ENCODE measurements around the gene FTL. TPM values are rescaled to one million over a fixed set of nuclear protein-coding genes. Genes with fewer than 3 reads are reported as not detected.

FTL gene
- total RNA-seq, 4 donors from 2014 or later: 5,480 to 8,362 (median 5,857) TPM

DNA sequence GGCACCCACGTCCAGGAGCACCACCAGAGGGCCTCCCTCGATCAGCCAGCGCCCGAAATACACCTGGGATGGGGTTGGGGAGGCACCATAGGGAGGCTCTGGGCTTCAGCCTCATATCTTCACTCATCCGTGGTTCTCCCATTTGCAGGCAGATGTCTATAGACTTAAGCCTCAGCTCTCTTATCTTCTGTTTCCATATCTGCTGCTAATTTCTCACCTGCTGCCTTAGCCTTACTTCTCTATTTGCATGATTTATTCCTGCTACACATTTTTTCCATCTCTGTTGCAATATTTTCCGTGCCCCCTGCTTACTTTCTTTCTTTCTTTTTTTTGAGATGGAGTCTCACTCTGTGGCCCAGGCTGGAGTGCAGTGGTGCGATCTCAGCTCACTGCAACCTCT is 22.2 kb downstream of the FTL start:
- H3K27ac ChIP-seq: no peak overlapping the region
- H3K4me3 ChIP-seq: no peak overlapping the region
- H3K36me3 ChIP-seq: peaks cover 0 to 80% (median 19%) of the 10 kb centered on the region in 3 donors
- H3K27me3 ChIP-seq: no peaks in the 10 kb centered on the region
- no peak for DNase-seq (ENCODE audit: low spot score in 2 of 2)
- 85 to 89% methylated on average over 7 of the region's 7 CpGs for WGBS, 2 donors
- no peak for TF ChIP-seq POLR2A (IDR thresholded peaks at IDR 0.05)
- TF ChIP-seq, protein P1, sequence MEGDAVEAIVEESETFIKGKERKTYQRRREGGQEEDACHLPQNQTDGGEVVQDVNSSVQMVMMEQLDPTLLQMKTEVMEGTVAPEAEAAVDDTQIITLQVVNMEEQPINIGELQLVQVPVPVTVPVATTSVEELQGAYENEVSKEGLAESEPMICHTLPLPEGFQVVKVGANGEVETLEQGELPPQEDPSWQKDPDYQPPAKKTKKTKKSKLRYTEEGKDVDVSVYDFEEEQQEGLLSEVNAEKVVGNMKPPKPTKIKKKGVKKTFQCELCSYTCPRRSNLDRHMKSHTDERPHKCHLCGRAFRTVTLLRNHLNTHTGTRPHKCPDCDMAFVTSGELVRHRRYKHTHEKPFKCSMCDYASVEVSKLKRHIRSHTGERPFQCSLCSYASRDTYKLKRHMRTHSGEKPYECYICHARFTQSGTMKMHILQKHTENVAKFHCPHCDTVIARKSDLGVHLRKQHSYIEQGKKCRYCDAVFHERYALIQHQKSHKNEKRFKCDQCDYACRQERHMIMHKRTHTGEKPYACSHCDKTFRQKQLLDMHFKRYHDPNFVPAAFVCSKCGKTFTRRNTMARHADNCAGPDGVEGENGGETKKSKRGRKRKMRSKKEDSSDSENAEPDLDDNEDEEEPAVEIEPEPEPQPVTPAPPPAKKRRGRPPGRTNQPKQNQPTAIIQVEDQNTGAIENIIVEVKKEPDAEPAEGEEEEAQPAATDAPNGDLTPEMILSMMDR (IDR thresholded peaks at IDR 0.05): no peak
- H3K4me1 ChIP-seq: peaks cover 0 to 29% (median 14%) of the 10 kb centered on the region in 4 donors
- H3K9me3 ChIP-seq: no peaks in the 10 kb centered on the region

- peaks cover 0 to 29% (median 14%) of the 10 kb centered on the region in 4 donors for H3K4me1 ChIP-seq
- 95 to 96% methylated on average over 7 of the region's 7 CpGs for WGBS, 2 donors
- no peaks in the 10 kb centered on the region for H3K27me3 ChIP-seq
- no peak overlapping the region for H3K4me3 ChIP-seq
- H3K9me3 ChIP-seq: no peaks in the 10 kb centered on the region
- peaks cover 0 to 71% (median 17%) of the 10 kb centered on the region in 3 donors for H3K36me3 ChIP-seq
- TF ChIP-seq, protein P1 (IDR thresholded peaks at IDR 0.05): no peak
- TF ChIP-seq EP300 (IDR thresholded peaks at IDR 0.05) (no peak), POLR2A (IDR thresholded peaks at IDR 0.05) (no peak)
- no peak overlapping the region for H3K27ac ChIP-seq
- DNase-seq (ENCODE audit: low spot score in 2 of 2): no peak
These were observed 23.2 kb downstream of the FTL start for GRCh38 chr19:48988286-48988685.

DNA sequence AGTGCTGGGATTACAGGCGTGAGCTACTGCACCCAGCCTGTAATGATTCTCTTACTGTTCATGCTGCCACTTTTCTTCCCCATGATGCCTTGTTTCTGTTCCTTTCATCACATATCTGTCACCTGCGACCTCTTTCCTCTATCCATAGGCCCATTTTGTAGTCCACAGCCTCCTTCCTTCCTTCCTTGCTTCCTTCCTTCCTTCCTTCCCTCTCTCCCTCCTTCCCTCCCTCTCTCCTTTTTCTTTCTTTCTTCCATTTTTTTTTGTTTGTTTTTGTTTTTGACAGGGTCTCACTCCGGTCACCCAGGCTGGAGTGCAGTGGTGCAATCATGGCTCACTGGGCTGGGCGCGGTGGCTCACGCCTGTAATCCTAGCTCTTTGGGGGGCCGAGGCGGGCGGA is 23.8 kb downstream of the FTL start:
- no peak for TF ChIP-seq EP300 (IDR thresholded peaks at IDR 0.05)
- TF ChIP-seq, protein P1 (IDR thresholded peaks at IDR 0.05): no peak
- TF ChIP-seq POLR2A (IDR thresholded peaks at IDR 0.05): no peak
- no peak for DNase-seq (ENCODE audit: low spot score in 2 of 2)
- WGBS, 2 donors: 91 to 95% methylated on average over 9 of the region's 9 CpGs
- H3K9me3 ChIP-seq: no peaks in the 10 kb centered on the region
- H3K4me3 ChIP-seq: no peak overlapping the region
- no peaks in the 10 kb centered on the region for H3K27me3 ChIP-seq
- peaks cover 0 to 65% (median 13%) of the 10 kb centered on the region in 3 donors for H3K36me3 ChIP-seq
- H3K4me1 ChIP-seq: peaks cover 0 to 29% (median 14%) of the 10 kb centered on the region in 4 donors
- H3K27ac ChIP-seq: no peak overlapping the region

DNA sequence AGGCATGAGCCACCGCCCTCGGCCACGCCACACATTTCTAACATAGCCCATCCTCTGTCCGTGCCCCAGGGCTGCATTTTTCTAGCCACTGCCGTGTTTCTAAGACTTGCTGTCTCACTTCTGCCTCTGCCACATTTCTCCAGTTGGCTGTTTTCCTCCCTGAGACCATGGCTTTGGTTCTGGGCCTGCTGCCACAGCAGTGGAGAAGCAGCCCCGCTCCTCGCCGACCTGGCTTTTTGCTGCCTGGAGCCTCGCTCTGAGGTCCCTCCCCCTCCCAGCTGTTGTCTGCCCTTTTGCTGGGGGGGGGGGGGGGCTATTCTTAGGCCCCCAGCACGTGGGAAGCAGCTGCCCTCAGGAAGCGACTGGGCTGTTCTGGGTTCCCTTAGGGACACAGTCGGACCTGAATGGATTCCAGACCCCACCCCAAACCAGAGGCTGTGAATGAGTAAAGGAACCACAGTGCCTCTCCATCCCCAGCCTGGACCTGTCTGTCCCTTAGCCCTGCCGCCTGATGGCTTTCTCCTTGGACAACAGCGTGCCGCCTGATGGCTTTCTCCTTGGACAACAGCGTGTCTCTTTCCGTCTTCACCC is 24.7 kb downstream of the FTL start:
- no peaks in the 10 kb centered on the region for H3K9me3 ChIP-seq
- H3K27ac ChIP-seq: no peak overlapping the region
- TF ChIP-seq EP300 (IDR thresholded peaks at IDR 0.05): no peak
- TF ChIP-seq POLR2A (IDR thresholded peaks at IDR 0.05): no peak
- TF ChIP-seq, protein P1 (IDR thresholded peaks at IDR 0.05): no peak
- no peak overlapping the region for H3K4me3 ChIP-seq
- WGBS, 2 donors: 67 to 69% methylated on average over 17 of the region's 17 CpGs
- H3K27me3 ChIP-seq: no peaks in the 10 kb centered on the region
- H3K4me1 ChIP-seq: peaks cover 0 to 38% (median 23%) of the 10 kb centered on the region in 4 donors
- H3K36me3 ChIP-seq: peaks cover 0 to 56% (median 13%) of the 10 kb centered on the region in 3 donors
- no peak for DNase-seq (ENCODE audit: low spot score in 2 of 2)

DNA sequence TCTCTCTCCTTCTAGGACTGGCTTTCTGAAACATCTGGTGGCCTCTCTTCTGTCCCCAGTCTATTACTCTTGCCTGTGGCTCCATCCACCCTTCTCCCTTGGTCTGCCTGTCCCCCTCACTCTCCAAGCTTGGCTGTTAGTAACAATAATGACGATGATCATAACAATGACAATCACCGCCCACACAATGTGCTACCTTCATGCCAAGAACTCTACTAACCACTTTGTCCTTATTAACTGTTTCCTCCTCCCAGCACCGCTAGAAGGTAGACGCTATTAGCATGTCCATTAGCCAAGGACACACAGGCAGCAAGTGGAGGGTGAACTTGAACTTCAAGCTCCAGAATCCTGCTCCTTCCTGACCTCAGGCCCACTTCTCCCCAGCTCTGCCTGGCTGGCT is 25.3 kb downstream of the FTL start:
- Histone ChIP-seq H3K27ac (no peak overlapping the region), H3K27me3 (no peaks in the 10 kb centered on the region), H3K36me3 (peaks cover 0 to 50% (median 9%) of the 10 kb centered on the region in 3 donors), H3K9me3 (no peaks in the 10 kb centered on the region), H3K4me1 (peaks cover 0 to 44% (median 25%) of the 10 kb centered on the region in 4 donors), H3K4me3 (no peak overlapping the region)
- WGBS, 2 donors: 69 to 70% methylated on average over 4 of the region's 4 CpGs
- no peak for DNase-seq (ENCODE audit: low spot score in 2 of 2)
- no peak for TF ChIP-seq EP300 (IDR thresholded peaks at IDR 0.05)
- TF ChIP-seq, protein P1 (IDR thresholded peaks at IDR 0.05): no peak
- TF ChIP-seq POLR2A (IDR thresholded peaks at IDR 0.05): no peak

All from tibial nerve (tissue), 4 donors.